GDM1 (cell line): ENCODE measurements around the gene ANXA2R.
"Not testable (repeated sequence)": the region's sequence is repeated elsewhere in the genome, so short reads cannot be mapped to it uniquely, and the experiment has no call there.

Experiments
- DNase-seq: peaks from one replicate; lab custom pipeline; 2025; lab: John Stamatoyannopoulos, UW

The ANXA2R gene

DNA sequence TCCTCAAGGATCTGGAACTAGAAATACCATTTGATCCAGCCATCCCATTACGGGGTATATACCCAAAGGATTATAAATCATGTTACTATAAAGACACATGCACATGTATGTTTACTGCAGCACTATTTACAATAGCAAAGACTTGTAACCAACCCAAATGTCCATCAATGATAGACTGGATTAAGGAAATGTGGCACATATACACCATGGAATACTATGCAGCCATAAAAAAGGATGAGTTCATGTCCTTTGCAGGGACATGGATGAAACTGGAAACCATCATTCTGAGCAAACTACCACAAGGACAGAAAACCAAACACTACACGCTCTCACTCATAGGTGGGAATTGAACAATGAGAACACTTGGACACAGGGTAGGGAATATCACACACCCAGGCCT, 19.9 kb upstream of the ANXA2R start:
- not testable (repeated sequence) for DNase-seq

DNA sequence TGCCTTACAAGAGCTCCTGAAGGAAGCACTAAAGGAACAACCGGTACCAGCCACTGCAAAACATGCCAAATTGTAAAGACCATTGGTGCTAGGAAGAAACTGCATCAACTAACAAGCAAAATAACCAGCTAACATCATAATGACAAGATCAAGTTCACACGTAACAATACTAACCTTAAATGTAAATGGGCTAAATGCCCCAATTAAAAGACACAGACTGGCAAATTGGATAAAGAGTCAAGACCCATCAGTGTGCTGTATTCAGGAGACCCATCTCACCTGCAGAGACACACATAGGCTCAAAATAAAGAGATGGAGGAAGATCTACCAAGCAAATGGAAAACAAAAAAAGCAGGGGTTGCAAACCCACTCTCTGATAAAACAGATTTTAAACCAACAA, 15.0 kb upstream of the ANXA2R start:
- DNase-seq = not testable (repeated sequence)

DNA sequence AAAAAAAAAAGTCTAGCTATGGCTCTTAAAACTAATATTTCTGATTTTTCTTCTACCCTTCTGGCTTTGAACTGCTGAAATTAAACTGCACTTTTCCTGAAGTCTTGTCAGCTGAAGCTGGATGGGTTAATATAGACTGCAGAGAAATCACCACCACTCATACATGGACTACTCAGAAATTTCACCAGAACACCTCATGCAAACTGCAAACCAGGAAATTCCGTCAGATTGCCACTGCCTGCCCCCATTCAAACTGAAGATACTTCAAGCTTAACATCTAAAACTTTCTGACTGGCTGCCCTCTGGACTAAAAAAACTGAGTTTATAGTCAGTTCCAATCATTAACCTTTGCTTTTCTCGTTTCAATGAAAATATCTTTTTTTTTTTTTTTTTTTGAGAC, 11.6 kb upstream of the ANXA2R start:
- no peak for DNase-seq

DNA sequence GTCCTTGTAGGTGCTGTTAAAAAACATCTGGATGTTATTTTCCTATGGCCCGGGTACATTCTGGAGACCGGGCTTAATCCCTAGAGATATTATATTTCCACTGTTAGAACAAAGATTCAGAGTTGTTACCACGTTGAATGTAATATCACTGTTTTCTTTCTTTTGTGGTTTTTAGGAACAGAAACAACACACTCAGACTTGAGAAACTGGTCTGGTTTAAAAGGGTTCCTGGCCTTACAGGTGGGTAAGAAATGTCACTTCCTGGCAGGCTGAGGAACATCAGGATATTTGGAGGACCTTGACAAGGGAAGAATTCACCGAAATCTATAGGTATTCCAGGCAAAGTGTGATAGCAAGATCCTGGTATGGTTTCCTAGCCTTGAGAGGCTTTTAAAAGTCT, 10.3 kb upstream of the ANXA2R start:
- no peak for DNase-seq

- DNase-seq = no peak
Measured at GRCh38 chr5:43049236-43049635, 9.1 kb upstream of the ANXA2R start.

DNA sequence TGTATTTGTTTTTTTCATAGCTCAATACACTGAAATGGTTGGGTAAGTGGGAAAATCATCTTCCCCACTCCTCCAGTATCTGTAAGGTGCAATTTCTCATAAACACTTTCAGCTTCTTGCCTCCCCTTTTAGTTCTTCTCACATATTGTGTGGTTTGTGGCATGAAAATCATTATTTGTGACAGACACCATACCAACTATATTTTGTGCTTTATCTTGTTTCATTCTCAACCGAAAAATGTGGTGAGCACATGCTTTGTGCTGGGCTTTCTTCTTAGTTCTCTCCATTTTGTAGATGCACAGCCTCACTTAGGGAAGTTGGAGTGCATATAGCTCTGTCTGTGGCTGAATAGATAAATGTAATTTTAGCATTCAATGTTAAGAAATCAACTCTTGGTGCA, 6.4 kb upstream of the ANXA2R start:
- DNase-seq = no peak

- DNase-seq = no peak
Measured at GRCh38 chr5:43045236-43045635, 5.1 kb upstream of the ANXA2R start.

GRCh38 chr5:43044181-43044914, 4.2 kb upstream of the ANXA2R start:
- no peak for DNase-seq

DNA sequence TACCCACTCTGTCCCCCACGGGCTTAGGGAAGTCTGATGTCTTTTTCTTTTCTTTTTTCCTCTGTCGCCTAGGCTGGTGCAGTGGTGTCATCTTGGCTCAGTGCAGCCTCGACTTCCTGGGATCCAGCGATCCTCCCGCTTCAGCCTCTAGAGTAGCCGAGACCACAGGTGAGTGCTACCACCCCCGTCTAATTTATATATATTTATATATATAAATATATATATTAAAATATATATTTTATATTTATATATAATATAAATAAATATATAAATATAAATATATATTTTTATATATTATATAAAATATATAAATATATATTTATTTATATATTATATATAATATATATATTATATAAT, 3.3 kb upstream of the ANXA2R start:
- DNase-seq = no peak

GRCh38 chr5:43042626-43043399, 2.7 kb upstream of the ANXA2R start:
- DNase-seq = peak; percentile 75

GRCh38 chr5:43042176-43042625, 2.1 kb upstream of the ANXA2R start:
- DNase-seq = peak; percentile 75

DNA sequence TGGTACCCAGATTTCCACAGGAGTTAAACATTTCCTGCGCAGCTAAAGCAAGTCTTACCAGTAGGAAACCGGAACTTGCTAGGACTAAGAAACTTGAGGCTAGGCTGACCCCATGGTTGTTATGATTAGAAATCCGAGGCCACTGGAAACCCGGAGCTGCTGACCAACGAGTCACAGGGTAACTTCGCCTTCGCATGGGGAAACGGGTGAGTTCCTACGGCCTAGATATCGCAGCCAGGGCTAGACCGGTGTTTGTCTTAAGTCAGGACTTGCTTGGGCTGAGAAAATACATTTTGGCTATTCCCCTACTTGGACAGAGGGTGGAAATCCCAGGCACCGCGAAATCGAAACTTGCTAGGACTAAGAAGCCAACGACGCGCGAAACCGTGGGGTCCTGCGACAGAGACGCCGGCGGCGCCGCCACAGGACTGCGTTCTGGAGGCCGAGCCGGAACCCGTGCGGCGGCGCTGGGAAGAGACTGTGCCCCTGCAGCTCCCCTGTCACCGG, 1.6 kb upstream of the ANXA2R start:
- DNase-seq = peak; percentile 62

GRCh38 chr5:43041110-43041668, 1.1 kb upstream of the ANXA2R start:
- DNase-seq = peak; percentile 31

DNA sequence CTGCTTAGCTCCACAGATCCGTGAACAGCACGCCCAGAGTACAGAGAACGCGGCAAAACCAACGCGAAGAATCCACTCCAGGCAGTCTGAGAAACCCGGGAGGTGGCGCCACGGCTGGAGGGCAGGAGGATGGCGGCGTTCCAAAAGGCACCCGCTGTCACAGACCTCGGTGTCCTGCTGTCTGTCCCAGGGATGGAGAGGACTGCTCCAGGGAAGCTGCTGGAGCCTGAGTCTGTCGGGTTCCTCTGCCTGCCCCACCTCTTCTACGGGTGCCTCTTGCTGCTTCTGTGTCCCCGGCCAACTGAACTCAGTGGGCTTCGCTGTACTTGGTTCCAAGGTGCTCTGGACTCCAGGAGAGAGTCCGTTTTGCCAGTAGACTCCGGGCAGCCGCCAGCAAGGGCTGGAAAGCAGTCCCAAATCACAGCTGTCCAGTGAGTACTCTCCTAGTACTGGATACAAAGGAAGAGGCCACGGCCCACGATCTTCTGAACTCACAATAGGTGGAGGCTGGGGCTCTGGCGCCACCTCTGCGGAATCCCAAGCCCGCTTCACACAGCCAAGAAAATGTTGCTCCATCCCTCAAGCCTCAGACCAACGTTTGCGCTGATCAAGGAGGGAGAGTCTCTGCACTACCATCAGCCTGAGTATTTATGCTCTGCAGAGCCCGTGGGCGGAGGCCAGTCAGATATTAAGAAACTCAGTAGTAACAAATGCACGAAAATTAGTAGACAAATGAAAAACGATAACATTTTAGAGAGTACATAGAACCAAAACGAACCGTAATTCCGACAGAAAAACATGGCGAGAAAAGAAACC, 440 bp downstream of the ANXA2R start:
- DNase-seq = peak; percentile 56

DNA sequence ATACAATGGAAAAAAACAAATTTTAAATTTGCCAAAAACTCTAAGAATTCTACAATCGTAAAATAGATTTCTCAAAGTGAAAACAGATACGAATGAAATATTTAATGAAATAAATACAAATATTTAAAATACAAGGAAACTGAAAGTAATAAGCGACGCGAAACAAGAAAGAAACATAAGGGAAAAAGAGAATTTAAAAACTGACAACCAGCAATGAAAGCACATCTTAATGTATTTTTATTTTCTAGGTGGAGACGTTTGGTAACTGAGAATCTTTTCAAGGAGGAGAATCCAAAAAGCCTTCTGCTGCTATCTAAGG, 1.0 kb downstream of the ANXA2R start:
- DNase-seq = no peak

DNA sequence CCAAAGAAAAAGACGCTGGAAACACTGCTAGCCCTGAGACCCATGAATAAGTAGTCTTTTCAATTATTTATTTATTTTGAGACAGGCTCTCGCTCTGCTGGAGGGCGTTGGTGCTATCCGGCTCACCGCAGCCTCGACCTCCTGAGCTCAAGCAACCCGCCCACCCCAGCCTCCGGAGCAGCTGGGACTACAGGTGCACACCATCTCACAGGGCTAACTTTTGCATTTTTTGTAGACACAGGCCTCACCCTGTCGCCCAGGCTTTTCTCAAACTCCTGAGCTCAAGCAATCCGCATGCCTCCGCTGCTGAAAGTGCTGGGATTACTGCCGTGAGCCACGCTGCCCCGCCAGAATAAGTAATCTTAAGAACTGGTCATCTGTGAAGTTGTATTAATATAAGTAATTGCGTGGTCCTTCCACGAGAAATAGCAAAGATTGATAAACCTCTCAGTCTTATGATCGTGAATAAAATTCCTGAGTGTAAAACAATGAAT, 1.6 kb downstream of the ANXA2R start:
- peak; percentile 9 for DNase-seq

GRCh38 chr5:43037636-43038495, 2.3 kb downstream of the ANXA2R start:
- DNase-seq = peak; percentile 65

- DNase-seq = no peak
Measured at GRCh38 chr5:43036856-43037635, 3.1 kb downstream of the ANXA2R start.

GRCh38 chr5:43036409-43036808, 3.7 kb downstream of the ANXA2R start:
- no peak for DNase-seq

- DNase-seq = no peak
Measured at GRCh38 chr5:43034591-43034968, 5.5 kb downstream of the ANXA2R start.
